ENCODE measurements around the gene ITGBL1. TPM values are rescaled to one million over a fixed set of nuclear protein-coding genes. Genes with fewer than 3 reads are reported as not detected.

ITGBL1 gene
- total and polyA plus RNA-seq, 2 experiments from 2014 or later, result 0.29 TPM; not detected in 1

DNA sequence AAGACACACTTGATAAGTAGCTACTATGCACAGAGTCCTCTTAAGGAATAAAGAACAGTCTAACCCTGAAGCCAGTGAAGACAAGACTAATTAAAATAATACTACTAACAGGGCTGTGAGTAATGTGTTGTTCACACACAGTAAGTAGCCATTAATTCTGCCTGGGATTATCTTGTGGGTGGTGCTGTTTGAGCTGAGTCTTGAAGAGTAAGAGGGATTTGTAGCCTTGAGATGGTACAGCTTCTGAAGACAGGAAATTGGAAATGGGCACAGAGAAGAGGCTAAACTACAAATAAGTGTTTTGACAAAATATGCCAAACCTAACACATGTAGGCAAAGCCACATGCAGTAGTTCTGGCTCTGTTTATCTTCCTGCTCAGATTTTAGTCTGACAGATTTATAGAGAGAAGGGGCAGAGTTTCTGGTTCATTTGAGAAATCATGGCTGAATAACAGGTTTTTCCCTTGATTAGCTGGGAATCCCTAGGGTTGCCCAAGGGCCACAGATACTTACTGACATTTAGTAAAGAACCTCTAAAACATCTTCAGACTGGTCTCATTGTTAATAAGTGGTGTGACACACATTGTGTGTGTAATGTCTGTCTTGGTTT is 38.0 kb downstream of the ITGBL1 start (continued):
- TF ChIP-seq, protein P1, sequence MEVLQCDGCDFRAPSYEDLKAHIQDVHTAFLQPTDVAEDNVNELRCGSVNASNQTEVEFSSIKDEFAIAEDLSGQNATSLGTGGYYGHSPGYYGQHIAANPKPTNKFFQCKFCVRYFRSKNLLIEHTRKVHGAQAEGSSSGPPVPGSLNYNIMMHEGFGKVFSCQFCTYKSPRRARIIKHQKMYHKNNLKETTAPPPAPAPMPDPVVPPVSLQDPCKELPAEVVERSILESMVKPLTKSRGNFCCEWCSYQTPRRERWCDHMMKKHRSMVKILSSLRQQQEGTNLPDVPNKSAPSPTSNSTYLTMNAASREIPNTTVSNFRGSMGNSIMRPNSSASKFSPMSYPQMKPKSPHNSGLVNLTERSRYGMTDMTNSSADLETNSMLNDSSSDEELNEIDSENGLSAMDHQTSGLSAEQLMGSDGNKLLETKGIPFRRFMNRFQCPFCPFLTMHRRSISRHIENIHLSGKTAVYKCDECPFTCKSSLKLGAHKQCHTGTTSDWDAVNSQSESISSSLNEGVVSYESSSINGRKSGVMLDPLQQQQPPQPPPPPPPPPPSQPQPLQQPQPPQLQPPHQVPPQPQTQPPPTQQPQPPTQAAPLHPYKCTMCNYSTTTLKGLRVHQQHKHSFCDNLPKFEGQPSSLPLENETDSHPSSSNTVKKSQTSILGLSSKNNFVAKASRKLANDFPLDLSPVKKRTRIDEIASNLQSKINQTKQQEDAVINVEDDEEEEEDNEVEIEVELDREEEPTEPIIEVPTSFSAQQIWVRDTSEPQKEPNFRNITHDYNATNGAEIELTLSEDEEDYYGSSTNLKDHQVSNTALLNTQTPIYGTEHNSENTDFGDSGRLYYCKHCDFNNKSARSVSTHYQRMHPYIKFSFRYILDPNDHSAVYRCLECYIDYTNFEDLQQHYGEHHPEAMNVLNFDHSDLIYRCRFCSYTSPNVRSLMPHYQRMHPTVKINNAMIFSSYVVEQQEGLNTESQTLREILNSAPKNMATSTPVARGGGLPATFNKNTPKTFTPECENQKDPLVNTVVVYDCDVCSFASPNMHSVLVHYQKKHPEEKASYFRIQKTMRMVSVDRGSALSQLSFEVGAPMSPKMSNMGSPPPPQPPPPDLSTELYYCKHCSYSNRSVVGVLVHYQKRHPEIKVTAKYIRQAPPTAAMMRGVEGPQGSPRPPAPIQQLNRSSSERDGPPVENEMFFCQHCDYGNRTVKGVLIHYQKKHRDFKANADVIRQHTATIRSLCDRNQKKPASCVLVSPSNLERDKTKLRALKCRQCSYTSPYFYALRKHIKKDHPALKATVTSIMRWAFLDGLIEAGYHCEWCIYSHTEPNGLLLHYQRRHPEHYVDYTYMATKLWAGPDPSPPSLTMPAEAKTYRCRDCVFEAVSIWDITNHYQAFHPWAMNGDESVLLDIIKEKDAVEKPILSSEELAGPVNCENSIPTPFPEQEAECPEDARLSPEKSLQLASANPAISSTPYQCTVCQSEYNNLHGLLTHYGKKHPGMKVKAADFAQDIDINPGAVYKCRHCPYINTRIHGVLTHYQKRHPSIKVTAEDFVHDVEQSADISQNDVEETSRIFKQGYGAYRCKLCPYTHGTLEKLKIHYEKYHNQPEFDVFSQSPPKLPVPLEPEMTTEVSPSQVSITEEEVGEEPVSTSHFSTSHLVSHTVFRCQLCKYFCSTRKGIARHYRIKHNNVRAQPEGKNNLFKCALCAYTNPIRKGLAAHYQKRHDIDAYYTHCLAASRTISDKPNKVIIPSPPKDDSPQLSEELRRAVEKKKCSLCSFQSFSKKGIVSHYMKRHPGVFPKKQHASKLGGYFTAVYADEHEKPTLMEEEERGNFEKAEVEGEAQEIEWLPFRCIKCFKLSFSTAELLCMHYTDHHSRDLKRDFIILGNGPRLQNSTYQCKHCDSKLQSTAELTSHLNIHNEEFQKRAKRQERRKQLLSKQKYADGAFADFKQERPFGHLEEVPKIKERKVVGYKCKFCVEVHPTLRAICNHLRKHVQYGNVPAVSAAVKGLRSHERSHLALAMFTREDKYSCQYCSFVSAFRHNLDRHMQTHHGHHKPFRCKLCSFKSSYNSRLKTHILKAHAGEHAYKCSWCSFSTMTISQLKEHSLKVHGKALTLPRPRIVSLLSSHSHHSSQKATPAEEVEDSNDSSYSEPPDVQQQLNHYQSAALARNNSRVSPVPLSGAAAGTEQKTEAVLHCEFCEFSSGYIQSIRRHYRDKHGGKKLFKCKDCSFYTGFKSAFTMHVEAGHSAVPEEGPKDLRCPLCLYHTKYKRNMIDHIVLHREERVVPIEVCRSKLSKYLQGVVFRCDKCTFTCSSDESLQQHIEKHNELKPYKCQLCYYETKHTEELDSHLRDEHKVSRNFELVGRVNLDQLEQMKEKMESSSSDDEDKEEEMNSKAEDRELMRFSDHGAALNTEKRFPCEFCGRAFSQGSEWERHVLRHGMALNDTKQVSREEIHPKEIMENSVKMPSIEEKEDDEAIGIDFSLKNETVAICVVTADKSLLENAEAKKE (CRISPR knock-in tag; IDR thresholded peaks at IDR 0.05), result no peak
- TF ChIP-seq ZNF331 (CRISPR knock-in tag; IDR thresholded peaks at IDR 0.05; ENCODE audit: low read depth) (no peak), NANOG (IDR thresholded peaks at IDR 0.05; ENCODE audit: borderline replicate concordance) (no peak), POLR2AphosphoS5 (IDR thresholded peaks at IDR 0.05; ENCODE audit: low read depth) (no peak), STAT1 (IDR thresholded peaks at IDR 0.05; ENCODE audit: unreplicated experiment) (no peak), EZH2phosphoT487 (IDR thresholded peaks at IDR 0.05; ENCODE audit: unreplicated experiment) (no peak), ZNF114 (CRISPR knock-in tag; IDR thresholded peaks at IDR 0.05) (no peak), JUNB (IDR thresholded peaks at IDR 0.05; ENCODE audit: unreplicated experiment) (no peak)
- TF ChIP-seq, protein P2, sequence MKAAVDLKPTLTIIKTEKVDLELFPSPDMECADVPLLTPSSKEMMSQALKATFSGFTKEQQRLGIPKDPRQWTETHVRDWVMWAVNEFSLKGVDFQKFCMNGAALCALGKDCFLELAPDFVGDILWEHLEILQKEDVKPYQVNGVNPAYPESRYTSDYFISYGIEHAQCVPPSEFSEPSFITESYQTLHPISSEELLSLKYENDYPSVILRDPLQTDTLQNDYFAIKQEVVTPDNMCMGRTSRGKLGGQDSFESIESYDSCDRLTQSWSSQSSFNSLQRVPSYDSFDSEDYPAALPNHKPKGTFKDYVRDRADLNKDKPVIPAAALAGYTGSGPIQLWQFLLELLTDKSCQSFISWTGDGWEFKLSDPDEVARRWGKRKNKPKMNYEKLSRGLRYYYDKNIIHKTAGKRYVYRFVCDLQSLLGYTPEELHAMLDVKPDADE (IDR thresholded peaks at IDR 0.05), result no peak
- TF ChIP-seq, protein P3, sequence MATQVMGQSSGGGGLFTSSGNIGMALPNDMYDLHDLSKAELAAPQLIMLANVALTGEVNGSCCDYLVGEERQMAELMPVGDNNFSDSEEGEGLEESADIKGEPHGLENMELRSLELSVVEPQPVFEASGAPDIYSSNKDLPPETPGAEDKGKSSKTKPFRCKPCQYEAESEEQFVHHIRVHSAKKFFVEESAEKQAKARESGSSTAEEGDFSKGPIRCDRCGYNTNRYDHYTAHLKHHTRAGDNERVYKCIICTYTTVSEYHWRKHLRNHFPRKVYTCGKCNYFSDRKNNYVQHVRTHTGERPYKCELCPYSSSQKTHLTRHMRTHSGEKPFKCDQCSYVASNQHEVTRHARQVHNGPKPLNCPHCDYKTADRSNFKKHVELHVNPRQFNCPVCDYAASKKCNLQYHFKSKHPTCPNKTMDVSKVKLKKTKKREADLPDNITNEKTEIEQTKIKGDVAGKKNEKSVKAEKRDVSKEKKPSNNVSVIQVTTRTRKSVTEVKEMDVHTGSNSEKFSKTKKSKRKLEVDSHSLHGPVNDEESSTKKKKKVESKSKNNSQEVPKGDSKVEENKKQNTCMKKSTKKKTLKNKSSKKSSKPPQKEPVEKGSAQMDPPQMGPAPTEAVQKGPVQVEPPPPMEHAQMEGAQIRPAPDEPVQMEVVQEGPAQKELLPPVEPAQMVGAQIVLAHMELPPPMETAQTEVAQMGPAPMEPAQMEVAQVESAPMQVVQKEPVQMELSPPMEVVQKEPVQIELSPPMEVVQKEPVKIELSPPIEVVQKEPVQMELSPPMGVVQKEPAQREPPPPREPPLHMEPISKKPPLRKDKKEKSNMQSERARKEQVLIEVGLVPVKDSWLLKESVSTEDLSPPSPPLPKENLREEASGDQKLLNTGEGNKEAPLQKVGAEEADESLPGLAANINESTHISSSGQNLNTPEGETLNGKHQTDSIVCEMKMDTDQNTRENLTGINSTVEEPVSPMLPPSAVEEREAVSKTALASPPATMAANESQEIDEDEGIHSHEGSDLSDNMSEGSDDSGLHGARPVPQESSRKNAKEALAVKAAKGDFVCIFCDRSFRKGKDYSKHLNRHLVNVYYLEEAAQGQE (IDR thresholded peaks at IDR 0.05; ENCODE audit: unreplicated experiment), result no peak

All from GM23338 (cell line).